NCI-H1092 (cell line): ENCODE data around the gene OR10A6.

ENCODE experiments used
- DNase-seq: peaks from one replicate; lab custom pipeline; 2025; lab: John Stamatoyannopoulos, UW

The OR10A6 gene

GRCh38 chr11:7910286-7910788, 20.7 kb downstream of the OR10A6 start:
- no peak for DNase-seq

DNA sequence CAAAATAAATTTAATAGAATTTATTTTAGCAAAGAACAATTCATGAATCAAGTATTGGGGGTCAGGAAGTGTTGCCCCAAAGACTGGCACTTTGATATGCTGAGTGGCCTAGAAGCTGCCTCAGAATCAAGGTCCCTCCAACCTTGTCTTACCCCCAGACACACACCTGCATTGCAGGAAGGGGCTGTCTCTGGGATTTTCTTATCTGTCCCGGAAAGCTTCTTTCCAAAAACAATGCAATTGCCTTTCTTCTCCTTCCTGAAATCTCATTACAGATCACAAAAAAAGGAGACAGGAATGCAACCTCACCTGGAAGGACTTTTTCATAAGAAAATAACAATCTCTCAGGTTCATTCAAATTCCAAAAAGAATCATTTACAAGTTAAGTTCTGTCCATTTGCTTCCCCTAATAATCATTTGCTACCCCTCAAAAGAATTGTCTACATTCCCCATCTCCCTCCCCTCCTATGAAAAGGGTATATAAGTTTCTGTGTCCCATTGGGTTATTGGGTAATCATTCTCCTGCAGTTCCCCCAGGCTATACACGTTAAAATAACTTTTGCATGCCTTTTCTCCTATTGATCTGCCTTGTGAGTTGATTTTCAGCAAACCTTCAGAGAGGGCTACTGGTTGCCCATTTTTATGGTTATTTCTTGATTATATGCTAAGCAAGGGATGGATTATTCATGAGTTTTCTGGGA, 21.3 kb downstream of the OR10A6 start:
- DNase-seq = no peak

GRCh38 chr11:7907121-7907520, 23.9 kb downstream of the OR10A6 start:
- no peak for DNase-seq

- DNase-seq = no peak
Measured at GRCh38 chr11:7906481-7906880, 24.6 kb downstream of the OR10A6 start.

DNA sequence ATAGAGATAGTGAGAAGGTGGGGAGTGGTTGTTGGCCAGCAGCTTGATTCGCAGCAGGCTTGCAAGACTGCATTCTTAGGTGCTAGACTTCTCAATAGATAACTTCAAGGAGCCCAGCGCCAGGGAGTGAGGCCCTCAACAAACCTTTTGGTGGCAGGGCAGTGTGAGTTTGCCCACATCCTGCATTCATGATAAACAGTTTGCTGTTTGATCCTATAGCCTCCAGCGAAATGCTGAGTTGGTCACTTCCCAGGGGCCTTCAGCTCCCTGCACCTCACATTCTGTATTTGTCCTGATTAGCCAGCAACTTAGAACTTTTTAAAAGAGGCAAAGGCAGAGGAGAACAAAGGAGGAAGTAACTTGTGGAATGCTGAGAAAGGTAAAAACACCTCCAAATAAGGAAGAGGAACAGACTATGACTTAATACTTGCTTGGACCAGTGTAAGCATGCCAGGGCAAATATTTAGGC, 25.1 kb downstream of the OR10A6 start:
- DNase-seq = no peak

DNA sequence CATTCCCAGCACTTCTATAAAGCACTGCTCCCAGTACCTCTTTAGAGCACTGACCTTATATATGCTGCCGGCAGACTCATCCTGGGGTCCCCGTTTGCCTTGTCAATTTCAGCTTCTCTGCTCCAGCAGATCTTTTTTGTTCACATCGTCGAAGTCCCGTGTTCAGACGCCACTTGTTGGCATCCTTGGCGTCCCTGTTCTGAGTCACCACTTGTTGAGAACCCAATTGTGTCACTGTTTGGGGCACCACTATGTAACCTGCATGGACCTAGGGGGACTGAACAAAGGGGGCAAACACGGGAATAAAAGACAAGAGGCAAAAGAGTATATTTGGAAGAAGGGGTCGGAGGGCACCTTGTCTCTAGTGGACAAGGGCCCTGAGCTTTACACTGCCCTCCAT, 25.5 kb downstream of the OR10A6 start:
- no peak for DNase-seq

DNA sequence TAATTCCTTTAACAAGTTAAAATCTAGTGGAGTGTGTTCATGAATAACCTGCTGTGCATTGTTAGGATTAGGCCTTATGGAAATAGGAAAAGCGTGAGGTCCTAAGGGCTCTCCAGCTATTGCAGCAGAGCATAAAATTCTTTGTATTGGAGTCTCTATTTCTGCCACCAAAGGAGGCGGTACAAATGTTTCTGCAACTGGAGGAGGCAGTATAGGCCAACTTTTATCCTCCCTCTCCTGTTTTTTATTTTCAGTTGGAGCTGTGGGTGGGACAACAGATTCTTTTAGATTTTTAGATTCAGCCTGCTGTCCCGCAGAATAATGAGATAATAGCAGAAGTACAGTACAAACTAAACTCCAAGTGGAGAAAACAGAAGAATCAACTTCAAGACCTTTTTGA, 26.2 kb downstream of the OR10A6 start:
- no peak for DNase-seq

DNA sequence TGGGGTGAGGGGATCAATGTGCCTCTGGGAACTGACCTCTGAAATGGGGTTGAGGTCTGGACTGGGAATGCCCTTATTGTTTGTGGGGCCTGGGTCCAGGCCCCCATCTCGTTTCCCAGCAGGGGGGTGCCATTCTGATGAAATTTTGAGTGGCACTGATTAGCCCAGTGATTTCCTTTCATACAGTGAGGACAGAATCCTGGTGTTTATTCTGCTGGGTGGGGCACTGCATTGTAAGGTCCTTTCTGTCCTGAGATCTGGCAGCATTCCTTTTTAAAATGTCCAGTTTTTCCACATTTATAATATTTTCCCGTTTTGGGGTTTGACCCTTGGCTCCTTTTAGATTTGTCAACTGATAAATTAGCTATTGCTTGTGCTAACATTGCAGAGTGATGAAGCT, 27.1 kb downstream of the OR10A6 start:
- DNase-seq = no peak

- DNase-seq = no peak
Measured at GRCh38 chr11:7901319-7901854, 29.7 kb downstream of the OR10A6 start.

GRCh38 chr11:7900686-7901085, 30.4 kb downstream of the OR10A6 start:
- no peak for DNase-seq

DNA sequence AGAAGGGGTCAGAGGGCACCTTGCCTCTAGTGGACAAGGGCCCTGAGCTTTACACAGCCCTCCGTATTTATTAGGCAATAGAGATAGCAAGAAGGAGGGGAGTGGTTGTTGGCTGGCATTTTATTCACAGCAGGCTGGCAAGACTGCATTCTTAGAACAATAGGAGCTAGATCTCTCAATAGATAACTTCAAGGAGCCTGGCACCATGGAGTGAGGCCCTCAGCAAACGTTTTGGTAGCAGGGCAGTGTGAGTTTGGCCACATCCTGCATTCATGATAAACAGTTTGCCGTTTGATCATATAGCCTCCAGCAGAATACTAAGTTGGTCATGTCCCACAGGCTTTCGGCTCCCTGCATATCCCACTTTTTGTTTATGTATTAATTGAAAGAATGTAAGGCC, 31.6 kb downstream of the OR10A6 start:
- no peak for DNase-seq

- no peak for DNase-seq
Measured at GRCh38 chr11:7898666-7899283, 32.3 kb downstream of the OR10A6 start.

DNA sequence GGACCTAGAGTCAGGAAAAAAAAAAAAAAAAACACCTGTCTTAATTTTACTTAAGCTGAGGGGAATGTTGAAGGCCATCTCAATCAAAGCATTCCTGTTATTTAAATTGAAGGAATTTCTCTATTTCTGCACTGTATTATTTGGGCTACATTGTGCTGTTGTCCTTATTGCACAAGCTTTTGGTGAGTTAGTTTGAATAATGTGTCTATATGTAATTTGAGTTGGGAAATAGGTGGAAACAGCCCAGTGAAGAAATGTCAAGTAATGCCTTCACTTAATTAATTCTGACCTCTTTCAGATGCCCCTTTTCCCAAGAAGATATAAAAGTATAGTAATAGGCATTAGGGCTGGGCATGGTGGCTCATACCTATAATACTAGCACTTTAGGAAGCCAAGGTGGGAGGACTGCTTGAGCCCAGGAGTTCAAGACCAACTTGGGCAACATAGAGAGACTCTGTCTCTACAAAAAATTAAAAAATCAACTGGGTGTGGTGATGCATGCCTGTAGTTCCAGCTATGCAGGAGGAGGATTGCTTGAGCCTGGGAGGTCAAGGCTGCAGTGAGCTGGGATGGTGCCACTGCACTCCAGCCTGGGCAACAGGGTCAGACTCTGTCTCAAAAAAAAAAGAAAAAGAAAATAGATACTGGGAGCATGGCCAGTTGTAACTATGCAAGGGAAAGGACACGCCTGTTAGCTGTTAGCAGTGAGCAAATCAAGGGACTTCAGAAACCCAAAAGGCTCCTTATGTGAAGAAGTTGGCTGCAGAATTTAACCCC, 34.9 kb downstream of the OR10A6 start:
- DNase-seq = no peak

DNA sequence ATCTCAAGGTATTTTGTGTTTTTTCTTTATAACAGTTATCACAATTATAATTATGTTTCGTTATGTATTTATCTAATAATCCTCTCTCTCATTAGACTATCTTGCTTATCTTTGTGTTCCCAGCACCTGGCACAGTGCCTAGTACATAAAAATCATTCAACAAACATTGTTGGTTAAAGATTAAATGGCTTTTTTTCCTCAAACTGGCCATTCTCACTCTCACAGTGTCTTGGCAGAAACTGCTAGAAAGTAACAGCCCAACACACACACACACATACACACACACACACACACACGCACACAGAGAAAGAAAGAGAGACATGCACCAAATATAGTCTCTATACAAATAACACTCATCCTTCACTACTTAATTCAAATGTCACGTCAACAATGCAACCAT, 36.8 kb downstream of the OR10A6 start:
- no peak for DNase-seq

DNA sequence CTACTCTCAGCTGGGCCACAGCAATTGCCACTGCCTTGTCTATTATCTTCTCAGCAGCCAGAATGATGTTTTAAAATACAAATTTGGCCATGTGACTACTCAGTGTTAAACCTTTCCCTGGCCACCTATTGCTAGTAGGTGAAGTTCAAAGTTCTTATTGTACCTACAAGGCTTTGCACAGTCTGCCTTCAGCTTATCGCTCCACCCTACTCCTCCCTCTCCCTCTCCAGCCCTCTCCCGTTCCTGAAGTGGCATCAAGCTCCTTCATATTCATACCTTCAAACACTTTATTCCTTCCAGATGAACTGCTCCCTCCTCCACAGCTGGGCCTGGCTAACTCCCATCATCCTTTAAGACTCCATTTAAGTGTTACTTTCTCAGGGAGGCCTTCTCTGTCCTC, 37.3 kb downstream of the OR10A6 start:
- DNase-seq = no peak

DNA sequence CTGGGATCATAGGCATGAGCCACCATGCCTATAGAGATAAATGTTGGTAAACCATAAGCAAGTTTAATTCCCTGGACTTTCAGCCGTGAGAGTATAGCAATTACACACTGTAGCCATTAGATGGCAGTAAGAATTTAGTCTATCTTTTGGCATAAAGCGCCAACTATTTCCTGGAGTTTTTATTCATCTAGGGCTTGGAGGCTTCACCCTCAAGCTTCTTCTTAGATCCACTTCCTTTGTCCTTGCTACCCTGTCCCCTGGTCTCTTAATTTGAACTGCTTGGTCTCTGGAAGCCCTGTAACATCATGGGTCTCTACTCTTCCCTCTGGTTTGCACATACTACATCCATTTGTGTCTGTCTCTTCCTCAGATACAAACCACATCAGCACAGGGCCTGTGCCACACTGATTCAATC, 38.2 kb downstream of the OR10A6 start:
- DNase-seq = no peak

GRCh38 chr11:7892059-7892699, 38.9 kb downstream of the OR10A6 start:
- DNase-seq = no peak

GRCh38 chr11:7890417-7891172, 40.5 kb downstream of the OR10A6 start:
- DNase-seq = no peak

DNA sequence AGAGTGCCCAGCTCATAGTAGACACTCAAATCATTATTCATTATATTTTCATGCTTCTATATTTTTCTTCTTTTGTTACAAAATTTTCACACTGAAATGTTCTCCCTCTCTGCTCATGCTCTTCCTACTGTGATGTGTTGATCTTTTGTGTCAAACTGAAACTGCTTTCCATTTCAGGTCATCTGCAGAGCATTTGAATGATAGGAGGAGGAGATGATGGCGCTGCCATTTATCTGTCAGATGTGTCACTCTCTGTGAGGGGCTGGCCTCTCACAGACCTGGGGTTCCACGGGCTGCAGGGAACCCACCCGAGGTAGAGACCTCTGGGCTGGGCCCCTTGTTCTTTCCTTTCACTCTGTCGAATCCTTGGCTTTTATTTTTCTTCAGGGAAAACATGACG, 41.1 kb downstream of the OR10A6 start:
- DNase-seq = no peak

- DNase-seq = no peak
Measured at GRCh38 chr11:7882860-7883259, 48.2 kb downstream of the OR10A6 start.
